KOPT-K1 (cell line): ENCODE data around the gene KLK13.

Experiments
- H3K27ac ChIP-seq: fragments of 200-600 bp; sonication (generic); 2 replicates; pipeline ENCODE4 v1.5.1; 2016; ENCODE audit warnings: antibody characterized with exemption, mild to moderate bottlenecking, low read depth, low read length; ENCODE audit not compliant: poor library complexity, severe bottlenecking
- H3K36me3 ChIP-seq: fragments of 200-600 bp; sonication (generic); 2 replicates; pipeline ENCODE4 v1.5.1; 2017; ENCODE audit warnings: antibody characterized with exemption, mild to moderate bottlenecking, low read length, moderate library complexity; ENCODE audit not compliant: insufficient read depth
- H3K9me3 ChIP-seq: fragments of 200-600 bp; sonication (generic); 2 replicates; pipeline ENCODE4 v1.5.1; 2017; ENCODE audit warnings: antibody characterized with exemption, low read length, mild to moderate bottlenecking; ENCODE audit not compliant: insufficient read depth, poor library complexity, severe bottlenecking

Gene KLK13

GRCh38 chr19:51064534-51065220, at the start of gene KLK13:
Gene KLK13, minus strand, starts transcription at chr19:51065092. Its CDS starts 25 bp downstream, at chr19:51065067.
- H3K27ac ChIP-seq: no peak within 1 kb of the TSS

GRCh38 chr19:51114087-51114729, 49.3 kb upstream of the KLK13 start:
- Histone ChIP-seq H3K9me3 (no peaks in the 10 kb centered on the region), H3K27ac (no peak overlapping the region)

More at GRCh38 chr19:51064534-51065220, at the start of gene KLK13:
- Histone ChIP-seq H3K36me3 (no peaks in the 10 kb centered on the region), H3K9me3 (no peaks in the 10 kb centered on the region)

GRCh38 chr19:51111606-51112005, 46.7 kb upstream of the KLK13 start:
- H3K36me3 ChIP-seq: no peaks in the 10 kb centered on the region
- no peaks in the 10 kb centered on the region for H3K9me3 ChIP-seq
- H3K27ac ChIP-seq: no peak overlapping the region

More at GRCh38 chr19:51114087-51114729, 49.3 kb upstream of the KLK13 start:
- H3K36me3 ChIP-seq: no peaks in the 10 kb centered on the region

GRCh38 chr19:51110666-51110971, 45.7 kb upstream of the KLK13 start:
- Histone ChIP-seq H3K36me3 (no peaks in the 10 kb centered on the region; the same call in 1 of the 2 replicates), H3K27ac (no peak overlapping the region), H3K9me3 (no peaks in the 10 kb centered on the region)

GRCh38 chr19:51108805-51109146, 43.9 kb upstream of the KLK13 start:
- H3K27ac ChIP-seq: no peak overlapping the region
- peaks cover 13% of the 10 kb centered on the region; the same call in 1 of the 2 replicates for H3K36me3 ChIP-seq
- H3K9me3 ChIP-seq: no peaks in the 10 kb centered on the region

- H3K27ac ChIP-seq: peak within 1 kb of the TSS; percentile 67
- peaks cover 19% of the 10 kb centered on the region for H3K36me3 ChIP-seq
- no peaks in the 10 kb centered on the region for H3K9me3 ChIP-seq
Measured at GRCh38 chr19:51108066-51108804, 43.3 kb upstream of the KLK13 start, which contains the start of gene CTU1. Gene CTU1, minus strand, starts transcription at chr19:51108409. Its CDS starts 3,840 bp downstream, at chr19:51104569.

- Histone ChIP-seq H3K9me3 (no peaks in the 10 kb centered on the region), H3K36me3 (peaks cover 26% of the 10 kb centered on the region), H3K27ac (peak overlapping the region; percentile 67)
Measured at GRCh38 chr19:51107406-51108065, 42.6 kb upstream of the KLK13 start.

GRCh38 chr19:51103926-51104341, 39.0 kb upstream of the KLK13 start:
- Histone ChIP-seq H3K36me3 (peaks cover 60% of the 10 kb centered on the region), H3K9me3 (no peaks in the 10 kb centered on the region), H3K27ac (no peak overlapping the region)

- no peak overlapping the region for H3K27ac ChIP-seq
- peaks cover 64% of the 10 kb centered on the region for H3K36me3 ChIP-seq
- no peaks in the 10 kb centered on the region for H3K9me3 ChIP-seq
Measured at GRCh38 chr19:51102991-51103390, 38.1 kb upstream of the KLK13 start.

GRCh38 chr19:51101171-51101865, 36.4 kb upstream of the KLK13 start:
- peaks cover 78% of the 10 kb centered on the region for H3K36me3 ChIP-seq
- no peak overlapping the region for H3K27ac ChIP-seq
- H3K9me3 ChIP-seq: no peaks in the 10 kb centered on the region

GRCh38 chr19:51100601-51101000, 35.7 kb upstream of the KLK13 start:
- H3K36me3 ChIP-seq: peaks cover 78% of the 10 kb centered on the region
- no peak overlapping the region for H3K27ac ChIP-seq
- no peaks in the 10 kb centered on the region for H3K9me3 ChIP-seq

GRCh38 chr19:51099047-51099382, 34.1 kb upstream of the KLK13 start:
- H3K36me3 ChIP-seq: peaks cover 66% of the 10 kb centered on the region
- H3K9me3 ChIP-seq: no peaks in the 10 kb centered on the region
- H3K27ac ChIP-seq: no peak overlapping the region

- peaks cover 62% of the 10 kb centered on the region for H3K36me3 ChIP-seq
- H3K27ac ChIP-seq: no peak overlapping the region
- H3K9me3 ChIP-seq: no peaks in the 10 kb centered on the region
Measured at GRCh38 chr19:51098365-51099046, 33.6 kb upstream of the KLK13 start.

GRCh38 chr19:51097796-51098195, 32.9 kb upstream of the KLK13 start:
- Histone ChIP-seq H3K27ac (no peak overlapping the region), H3K9me3 (no peaks in the 10 kb centered on the region), H3K36me3 (peaks cover 55% of the 10 kb centered on the region)
